Esophagus squamous epithelium (tissue), 5 donors: Measurements from ENCODE around the gene NPY2R. TPM values are rescaled to one million over a fixed set of nuclear protein-coding genes. Genes with fewer than 3 reads are reported as not detected.

ENCODE experiments used
- DNase-seq: peaks from one replicate; lab custom pipeline; 2025; lab: John Stamatoyannopoulos, UW
- H3K27ac ChIP-seq, 4 donors: fragments of 200-600 bp; sonication (generic); one replicate each; pipeline ENCODE4 v1.5.1; 2016 to 2019; ENCODE audit warnings: mild to moderate bottlenecking in 1 of 4
- H3K27me3 ChIP-seq, 4 donors: fragments of 200-600 bp; sonication (generic); 1 replicate in 3 of 4; 2 replicates in 1 of 4; pipeline versions ENCODE4 v1.5.1 to v1.6.0; 2017 to 2021; ENCODE audit warnings: antibody characterized with exemption in 1 of 4
- H3K36me3 ChIP-seq, 3 donors: fragments of 200-600 bp; sonication (generic); one replicate each; pipeline ENCODE4 v1.5.1; 2016 to 2019
- H3K4me1 ChIP-seq, 3 donors: fragments of 200-600 bp; sonication (generic); one replicate each; pipeline ENCODE4 v1.5.1; 2017 to 2019
- H3K4me3 ChIP-seq, 4 donors: fragments of 200-600 bp; sonication (generic); 1 replicate in 3 of 4; 2 replicates in 1 of 4; pipeline ENCODE4 v1.5.1; 2016 to 2019; ENCODE audit warnings: mild to moderate bottlenecking in 2 of 4, moderate library complexity in 1 of 4
- H3K9me3 ChIP-seq, 3 donors: fragments of 200-600 bp; sonication (generic); one replicate each; pipeline ENCODE4 v1.5.1; 2016 to 2019
- POLR2A ChIP-seq, 4 donors: fragments of 450-650 bp; IDR thresholded peaks; one replicate each; pipeline ENCODE4 v1.6.1; 2017; ENCODE audit warnings: antibody characterized with exemption in 4 of 4, mild to moderate bottlenecking in 4 of 4, moderate library complexity in 3 of 4
- WGBS, 2 donors: methylation state at CpG; one replicate each; pipeline ENCODE4 v1.1.5; 2018; 5-methylcytosine and 5-hydroxymethylcytosine counted together
- intact Hi-C: fragments of 100-400 bp; cut with DNase I; formaldehyde crosslinking; loops from one replicate; pipeline ENCODE4 v1.15.0; 2022
- total RNA-seq, 4 donors: library from RNA; depleted of rRNA; stranded (reverse); fragments of >200 nt; gene quantifications; one replicate each; pipeline ENCODE4 v1.1.0, GENCODE V29; 2016
- TF ChIP-seq, protein P1 (sequence below), 6 experiments: fragments of 450-650 bp in 4 of 6; fragments of 200-600 bp in 2 of 6; sonication (generic) in 2 of 6; IDR thresholded peaks; one replicate each; pipeline ENCODE4 v1.5.1; 2016 to 2019; ENCODE audit warnings: antibody characterized with exemption in 6 of 6, mild to moderate bottlenecking in 4 of 6, moderate library complexity in 4 of 6
- donor health status: DM: yes; HTN: yes; CAD: no.

Gene NPY2R
- total RNA-seq, 4 donors from 2014 or later = not detected

- DNase-seq = no peak
- intact Hi-C loops = no loop called here
- H3K4me3 ChIP-seq = no peak overlapping the region
- 79 to 87% methylated on average over 1 of the region's 1 CpG for WGBS, 2 donors
- H3K27ac ChIP-seq = no peak overlapping the region
- H3K9me3 ChIP-seq = no peaks in the 10 kb centered on the region
- no peaks in the 10 kb centered on the region for H3K27me3 ChIP-seq
- no peaks in the 10 kb centered on the region for H3K4me1 ChIP-seq
- no peaks in the 10 kb centered on the region for H3K36me3 ChIP-seq
- TF ChIP-seq POLR2A (IDR thresholded peaks at IDR 0.05) = no peak
- TF ChIP-seq, protein P1, sequence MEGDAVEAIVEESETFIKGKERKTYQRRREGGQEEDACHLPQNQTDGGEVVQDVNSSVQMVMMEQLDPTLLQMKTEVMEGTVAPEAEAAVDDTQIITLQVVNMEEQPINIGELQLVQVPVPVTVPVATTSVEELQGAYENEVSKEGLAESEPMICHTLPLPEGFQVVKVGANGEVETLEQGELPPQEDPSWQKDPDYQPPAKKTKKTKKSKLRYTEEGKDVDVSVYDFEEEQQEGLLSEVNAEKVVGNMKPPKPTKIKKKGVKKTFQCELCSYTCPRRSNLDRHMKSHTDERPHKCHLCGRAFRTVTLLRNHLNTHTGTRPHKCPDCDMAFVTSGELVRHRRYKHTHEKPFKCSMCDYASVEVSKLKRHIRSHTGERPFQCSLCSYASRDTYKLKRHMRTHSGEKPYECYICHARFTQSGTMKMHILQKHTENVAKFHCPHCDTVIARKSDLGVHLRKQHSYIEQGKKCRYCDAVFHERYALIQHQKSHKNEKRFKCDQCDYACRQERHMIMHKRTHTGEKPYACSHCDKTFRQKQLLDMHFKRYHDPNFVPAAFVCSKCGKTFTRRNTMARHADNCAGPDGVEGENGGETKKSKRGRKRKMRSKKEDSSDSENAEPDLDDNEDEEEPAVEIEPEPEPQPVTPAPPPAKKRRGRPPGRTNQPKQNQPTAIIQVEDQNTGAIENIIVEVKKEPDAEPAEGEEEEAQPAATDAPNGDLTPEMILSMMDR (IDR thresholded peaks at IDR 0.05) = no peak
Observed at GRCh38 chr4:155234206-155234605, 25.8 kb downstream of the NPY2R start.

- Histone ChIP-seq H3K4me3 (no peak overlapping the region), H3K27me3 (no peaks in the 10 kb centered on the region), H3K9me3 (no peaks in the 10 kb centered on the region), H3K36me3 (no peaks in the 10 kb centered on the region), H3K4me1 (no peaks in the 10 kb centered on the region), H3K27ac (no peak overlapping the region)
- WGBS, 2 donors = 53 to 74% methylated on average over 1 of the region's 1 CpG
- TF ChIP-seq, protein P1 (IDR thresholded peaks at IDR 0.05) = no peak
- TF ChIP-seq POLR2A (IDR thresholded peaks at IDR 0.05) = no peak
- intact Hi-C loops = no loop called here
- no peak for DNase-seq
Observed at GRCh38 chr4:155237567-155237966, 29.1 kb downstream of the NPY2R start.

DNA sequence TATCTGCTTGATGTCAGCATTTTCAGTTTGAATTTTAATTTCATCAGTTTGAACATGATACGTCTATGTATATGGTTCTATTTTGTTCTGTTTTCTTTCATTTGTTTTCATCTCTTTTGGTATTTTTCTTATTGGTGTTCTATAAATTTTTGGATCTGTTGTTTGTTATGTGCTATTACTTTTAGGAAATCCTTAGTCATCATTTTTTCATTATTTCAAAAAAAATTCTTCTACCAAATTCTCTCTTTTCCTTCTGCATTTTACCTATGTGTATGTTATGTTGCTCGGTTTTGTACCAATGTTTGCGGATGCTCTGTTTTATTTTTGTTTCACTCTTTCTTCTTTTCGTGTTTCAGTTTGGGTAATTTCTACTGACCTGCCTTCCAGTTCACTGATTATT, 32.8 kb downstream of the NPY2R start:
- Histone ChIP-seq H3K4me3 (no peak overlapping the region), H3K27ac (no peak overlapping the region), H3K27me3 (no peaks in the 10 kb centered on the region), H3K9me3 (no peaks in the 10 kb centered on the region), H3K4me1 (no peaks in the 10 kb centered on the region), H3K36me3 (no peaks in the 10 kb centered on the region)
- no peak for TF ChIP-seq POLR2A (IDR thresholded peaks at IDR 0.05)
- TF ChIP-seq, protein P1 (IDR thresholded peaks at IDR 0.05) = no peak
- no peak for DNase-seq
- 87 to 88% methylated on average over 4 of the region's 4 CpGs for WGBS, 2 donors
- intact Hi-C loops = no loop called here

GRCh38 chr4:155241664-155242063, 33.2 kb downstream of the NPY2R start:
- Histone ChIP-seq H3K27me3 (no peaks in the 10 kb centered on the region), H3K27ac (no peak overlapping the region), H3K36me3 (no peaks in the 10 kb centered on the region), H3K4me1 (no peaks in the 10 kb centered on the region), H3K9me3 (no peaks in the 10 kb centered on the region), H3K4me3 (no peak overlapping the region)
- intact Hi-C loops = no loop called here
- DNase-seq = no peak
- TF ChIP-seq, protein P1 (IDR thresholded peaks at IDR 0.05) = no peak
- no peak for TF ChIP-seq POLR2A (IDR thresholded peaks at IDR 0.05)

DNA sequence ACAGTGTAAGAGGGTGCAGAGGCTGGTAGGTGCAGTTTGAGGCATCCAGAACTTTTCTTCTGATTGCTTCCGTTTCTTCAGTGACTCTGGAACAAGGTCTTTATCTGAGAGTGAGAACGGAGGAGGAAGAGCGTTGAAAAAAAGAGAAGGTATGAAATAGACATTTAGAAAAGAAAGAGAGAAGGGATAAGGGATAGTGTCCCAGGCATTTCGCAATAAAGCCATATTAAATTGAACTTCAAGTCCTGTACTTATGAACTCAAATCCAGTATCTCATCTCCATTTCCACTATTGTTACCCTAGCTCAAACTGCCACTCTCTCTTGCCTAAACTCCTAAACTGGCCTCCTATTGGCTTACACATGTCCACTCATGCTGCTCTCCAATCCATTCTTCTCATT, 36.7 kb downstream of the NPY2R start:
- TF ChIP-seq POLR2A (IDR thresholded peaks at IDR 0.05) = no peak
- TF ChIP-seq, protein P1 (IDR thresholded peaks at IDR 0.05) = no peak
- DNase-seq = no peak
- no peak overlapping the region for H3K4me3 ChIP-seq
- no peaks in the 10 kb centered on the region for H3K9me3 ChIP-seq
- no peaks in the 10 kb centered on the region for H3K4me1 ChIP-seq
- H3K27ac ChIP-seq = no peak overlapping the region
- H3K36me3 ChIP-seq = no peaks in the 10 kb centered on the region
- intact Hi-C loops = no loop called here
- WGBS, 2 donors = 67 to 75% methylated on average over 4 of the region's 4 CpGs
- H3K27me3 ChIP-seq = no peaks in the 10 kb centered on the region
